Measurements from ENCODE around the gene YY1.

Gene YY1

GRCh38 chr14:100317912-100318808 lies 79.2 kb downstream of the YY1 start:
- DNase-seq = peak; percentile 42

DNA sequence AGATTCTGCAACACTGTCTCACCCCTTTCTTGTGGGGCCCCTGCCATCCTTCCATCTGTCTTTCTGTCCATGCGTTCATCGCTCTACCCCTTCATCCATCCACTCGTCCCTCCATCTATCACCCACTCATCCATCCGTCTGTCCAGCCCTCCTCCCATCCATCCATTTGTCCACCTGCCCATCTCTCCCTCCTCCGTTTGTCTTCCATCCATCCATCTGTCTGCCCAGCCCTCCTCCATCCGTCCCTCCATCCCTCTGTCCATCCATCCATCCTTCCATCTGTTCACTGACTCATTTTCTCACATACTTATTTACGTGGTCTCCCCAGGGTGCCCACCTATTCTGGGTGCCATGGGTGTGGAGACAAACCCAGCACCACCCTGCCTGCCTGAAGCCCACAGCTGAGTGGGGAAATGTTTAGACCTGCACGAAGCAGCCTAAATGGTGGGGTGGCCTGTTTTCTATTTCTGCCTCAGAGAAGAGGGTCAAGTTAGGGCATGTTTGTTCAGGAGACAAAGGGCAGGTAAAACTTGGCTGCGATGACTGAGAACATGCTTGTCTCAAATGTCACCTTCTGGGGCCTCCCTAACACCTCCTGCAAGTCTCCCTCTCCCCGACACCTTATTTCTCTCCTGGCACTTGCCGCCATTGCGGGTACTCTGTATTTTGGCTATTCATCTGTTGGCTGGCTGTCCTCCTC lies 81.4 kb downstream of the YY1 start:
- no peak for DNase-seq

DNA sequence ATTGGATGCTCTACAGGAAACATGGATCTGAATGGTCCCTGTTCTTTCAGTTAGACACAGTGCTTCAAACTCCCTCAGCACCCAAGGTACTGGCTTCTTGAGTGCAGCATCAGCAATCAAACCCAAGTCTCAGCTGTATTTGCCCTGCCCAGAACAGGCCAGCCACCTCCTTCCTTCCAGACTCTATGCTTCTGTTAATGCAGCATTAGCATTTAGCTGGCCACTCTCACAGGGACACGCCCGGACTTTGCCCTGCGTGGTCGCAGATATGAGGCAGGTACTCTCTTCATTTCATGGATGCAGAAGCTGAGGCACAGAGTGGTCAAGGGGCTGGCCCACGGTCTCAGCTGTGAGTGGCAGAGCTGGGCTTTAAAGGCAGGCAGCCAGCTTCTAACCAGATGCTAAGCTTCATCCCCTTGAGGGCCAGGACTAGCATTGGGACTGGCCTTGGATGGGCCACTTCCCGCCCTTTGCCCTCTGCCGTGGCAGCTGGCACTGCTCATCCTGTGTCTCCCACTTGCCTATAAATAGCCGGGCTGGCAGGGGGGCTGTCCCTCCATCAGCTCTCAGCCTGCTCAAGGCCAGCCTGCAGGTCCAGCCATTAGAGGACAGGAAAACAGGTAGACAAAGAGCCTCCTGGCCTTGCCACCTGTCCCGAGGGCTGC lies 82.7 kb downstream of the YY1 start:
- no peak for DNase-seq

GRCh38 chr14:100322138-100322957 lies 83.4 kb downstream of the YY1 start:
- DNase-seq = no peak

- DNase-seq = no peak
Observed at GRCh38 chr14:100323121-100323941, 84.4 kb downstream of the YY1 start, which contains the start of gene SLC25A47. SLC25A47 (plus strand) TSS chr14:100323339; CDS start chr14:100323415, 76 bp downstream.

GRCh38 chr14:100323942-100324307 lies 85.0 kb downstream of the YY1 start:
- DNase-seq = no peak

DNA sequence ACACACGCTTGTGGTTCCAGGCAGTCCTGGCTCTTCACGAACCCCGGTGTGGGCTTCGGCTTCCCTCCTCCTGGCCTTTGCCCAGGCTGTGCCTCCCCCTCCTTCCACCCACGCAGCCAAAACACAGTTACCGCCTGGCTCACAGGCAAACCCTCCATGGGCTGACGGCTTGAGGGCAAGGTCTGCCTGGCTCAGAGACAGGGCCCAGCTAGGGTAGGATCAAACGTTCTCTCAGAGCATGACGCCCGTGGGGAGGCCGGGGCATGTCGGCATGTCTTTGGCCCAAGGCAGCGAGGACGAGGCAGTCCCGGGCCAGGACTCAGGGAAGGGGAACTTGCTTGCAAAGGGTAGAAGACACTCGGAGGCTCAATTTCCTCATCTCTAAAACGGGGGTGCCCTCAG lies 86.3 kb downstream of the YY1 start:
- DNase-seq = no peak

GRCh38 chr14:100325958-100326357 lies 87.0 kb downstream of the YY1 start:
- no peak for DNase-seq

DNA sequence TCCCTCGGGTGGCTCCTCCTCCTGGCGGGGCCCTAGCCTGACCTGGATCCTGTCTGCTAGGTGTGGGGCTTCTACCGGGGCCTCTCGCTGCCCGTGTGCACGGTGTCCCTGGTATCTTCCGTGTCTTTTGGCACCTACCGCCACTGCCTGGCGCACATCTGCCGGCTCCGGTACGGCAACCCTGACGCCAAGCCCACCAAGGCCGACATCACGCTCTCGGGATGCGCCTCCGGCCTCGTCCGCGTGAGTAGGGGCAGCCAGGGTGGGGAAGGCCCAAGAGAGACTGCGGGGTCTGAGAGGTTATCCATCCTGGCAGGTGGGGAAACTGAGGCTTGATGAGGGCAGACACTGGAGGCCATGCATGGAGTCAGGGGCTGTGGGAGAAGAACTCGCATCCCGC lies 88.2 kb downstream of the YY1 start:
- DNase-seq = no peak

GRCh38 chr14:100328495-100329163 lies 89.7 kb downstream of the YY1 start:
- no peak for DNase-seq

DNA sequence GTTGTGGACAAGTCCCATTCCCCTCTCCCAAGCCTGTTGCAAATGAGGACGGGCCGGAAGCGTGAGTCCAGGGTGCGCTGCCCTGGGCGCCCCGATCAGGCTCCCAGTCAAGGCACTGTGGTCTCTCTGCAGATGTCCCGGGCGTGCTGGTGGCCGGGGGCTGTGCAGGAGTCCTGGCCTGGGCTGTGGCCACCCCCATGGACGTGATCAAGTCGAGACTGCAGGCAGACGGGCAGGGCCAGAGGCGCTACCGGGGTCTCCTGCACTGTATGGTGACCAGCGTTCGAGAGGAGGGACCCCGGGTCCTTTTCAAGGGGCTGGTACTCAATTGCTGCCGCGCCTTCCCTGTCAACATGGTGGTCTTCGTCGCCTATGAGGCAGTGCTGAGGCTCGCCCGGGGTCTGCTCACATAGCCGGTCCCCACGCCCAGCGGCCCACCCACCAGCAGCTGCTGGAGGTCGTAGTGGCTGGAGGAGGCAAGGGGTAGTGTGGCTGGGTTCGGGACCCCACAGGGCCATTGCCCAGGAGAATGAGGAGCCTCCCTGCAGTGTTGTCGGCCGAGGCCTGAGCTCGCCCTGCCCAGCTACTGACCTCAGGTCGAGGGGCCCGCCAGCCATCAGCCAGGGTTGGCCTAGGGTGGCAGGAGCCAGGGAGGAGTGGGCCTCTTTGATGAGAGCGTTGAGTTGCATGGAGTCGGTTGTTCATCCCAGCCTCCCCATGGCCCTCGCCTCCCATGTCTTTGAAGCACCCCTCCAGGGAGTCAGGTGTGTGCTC lies 90.5 kb downstream of the YY1 start:
- DNase-seq = no peak

- DNase-seq = no peak
Observed at GRCh38 chr14:100330007-100330344, 91.0 kb downstream of the YY1 start.

GRCh38 chr14:100330388-100330931 lies 91.5 kb downstream of the YY1 start:
- no peak for DNase-seq

GRCh38 chr14:100332071-100332639 lies 93.2 kb downstream of the YY1 start:
- DNase-seq = no peak

Data from midbrain (tissue), 1 donor.